ENCODE data around the gene SLF2. TPM values are rescaled to one million over a fixed set of nuclear protein-coding genes. Genes with fewer than 3 reads are reported as not detected.

Gene SLF2, protein sequence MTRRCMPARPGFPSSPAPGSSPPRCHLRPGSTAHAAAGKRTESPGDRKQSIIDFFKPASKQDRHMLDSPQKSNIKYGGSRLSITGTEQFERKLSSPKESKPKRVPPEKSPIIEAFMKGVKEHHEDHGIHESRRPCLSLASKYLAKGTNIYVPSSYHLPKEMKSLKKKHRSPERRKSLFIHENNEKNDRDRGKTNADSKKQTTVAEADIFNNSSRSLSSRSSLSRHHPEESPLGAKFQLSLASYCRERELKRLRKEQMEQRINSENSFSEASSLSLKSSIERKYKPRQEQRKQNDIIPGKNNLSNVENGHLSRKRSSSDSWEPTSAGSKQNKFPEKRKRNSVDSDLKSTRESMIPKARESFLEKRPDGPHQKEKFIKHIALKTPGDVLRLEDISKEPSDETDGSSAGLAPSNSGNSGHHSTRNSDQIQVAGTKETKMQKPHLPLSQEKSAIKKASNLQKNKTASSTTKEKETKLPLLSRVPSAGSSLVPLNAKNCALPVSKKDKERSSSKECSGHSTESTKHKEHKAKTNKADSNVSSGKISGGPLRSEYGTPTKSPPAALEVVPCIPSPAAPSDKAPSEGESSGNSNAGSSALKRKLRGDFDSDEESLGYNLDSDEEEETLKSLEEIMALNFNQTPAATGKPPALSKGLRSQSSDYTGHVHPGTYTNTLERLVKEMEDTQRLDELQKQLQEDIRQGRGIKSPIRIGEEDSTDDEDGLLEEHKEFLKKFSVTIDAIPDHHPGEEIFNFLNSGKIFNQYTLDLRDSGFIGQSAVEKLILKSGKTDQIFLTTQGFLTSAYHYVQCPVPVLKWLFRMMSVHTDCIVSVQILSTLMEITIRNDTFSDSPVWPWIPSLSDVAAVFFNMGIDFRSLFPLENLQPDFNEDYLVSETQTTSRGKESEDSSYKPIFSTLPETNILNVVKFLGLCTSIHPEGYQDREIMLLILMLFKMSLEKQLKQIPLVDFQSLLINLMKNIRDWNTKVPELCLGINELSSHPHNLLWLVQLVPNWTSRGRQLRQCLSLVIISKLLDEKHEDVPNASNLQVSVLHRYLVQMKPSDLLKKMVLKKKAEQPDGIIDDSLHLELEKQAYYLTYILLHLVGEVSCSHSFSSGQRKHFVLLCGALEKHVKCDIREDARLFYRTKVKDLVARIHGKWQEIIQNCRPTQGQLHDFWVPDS
- 40.6 and 43.0 TPM in 2 replicates for total RNA-seq

DNA sequence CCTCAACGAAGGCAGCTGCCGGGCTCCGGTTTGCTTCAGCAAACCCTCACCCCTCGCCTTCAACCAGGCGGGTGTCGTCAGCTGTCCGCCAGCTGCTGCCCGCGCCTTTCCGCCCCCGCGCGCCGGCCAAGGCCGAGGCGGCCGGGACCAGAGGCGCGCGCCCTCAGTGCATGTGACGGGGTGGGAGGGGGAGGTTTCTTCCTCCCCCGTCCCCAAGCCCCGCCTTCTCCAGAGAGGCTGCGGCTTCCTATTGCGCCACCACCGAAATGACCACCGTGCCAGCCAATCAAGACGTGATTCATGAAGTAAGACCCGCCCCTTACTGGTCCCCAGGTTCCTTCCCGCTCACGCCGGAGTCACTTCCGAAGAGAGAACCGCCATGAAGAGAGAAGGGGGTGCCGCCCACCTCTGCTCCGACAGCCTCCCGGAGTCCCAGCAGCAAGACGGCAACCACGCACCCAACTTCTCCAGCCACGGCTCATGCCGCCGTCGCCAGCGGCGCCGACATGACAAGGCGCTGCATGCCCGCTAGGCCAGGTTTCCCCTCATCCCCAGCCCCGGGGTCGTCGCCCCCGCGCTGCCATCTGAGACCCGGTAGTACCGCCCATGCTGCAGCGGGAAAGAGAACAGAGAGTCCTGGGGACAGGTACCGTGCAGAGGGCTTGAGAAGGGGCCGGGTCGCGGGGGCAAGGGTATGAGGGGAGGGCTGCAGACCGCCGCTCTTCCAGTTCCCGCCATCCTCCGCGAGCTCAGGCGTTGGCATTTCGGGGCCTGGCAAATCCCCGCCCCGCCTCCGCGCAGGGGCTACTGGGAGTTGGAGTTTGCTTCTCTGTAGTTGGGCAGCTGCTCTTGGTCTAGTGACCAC, at the start of gene SLF2:
SLF2 (plus strand) TSS at position 359 of the 865 bp plus-strand sequence; CDS start at position 507, 148 bp downstream.
- intact Hi-C loops (cut with micrococcal nuclease), result loop anchor here (1.0 to 10.0 kb wide), 15 partner anchors 74 to 1478 kb away; partner anchors contain the start of genes BLOC1S2, BTRC, COX15 and CUTC

DNA sequence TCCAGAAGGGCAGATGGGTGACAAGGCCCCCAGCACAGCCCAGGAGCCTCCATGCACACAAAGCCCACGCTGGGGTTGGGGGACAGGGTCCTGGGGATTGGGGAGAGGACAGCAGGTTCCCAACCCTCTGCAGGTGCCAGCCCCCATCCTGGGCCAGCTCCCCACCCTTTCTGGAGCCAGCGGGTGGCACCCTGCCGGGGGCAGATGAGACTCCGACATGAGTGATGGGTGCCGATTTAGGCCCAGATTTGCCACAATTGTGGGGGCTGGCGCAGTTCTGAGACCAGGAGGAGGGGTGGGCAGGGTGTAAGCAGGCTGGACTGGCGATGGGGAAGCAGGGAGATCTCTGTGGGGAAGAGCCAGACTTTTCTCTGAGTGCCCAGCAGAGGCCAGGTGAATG, 49.3 kb upstream of the SLF2 start:
- intact Hi-C loops (cut with micrococcal nuclease), result no loop called here

DNA sequence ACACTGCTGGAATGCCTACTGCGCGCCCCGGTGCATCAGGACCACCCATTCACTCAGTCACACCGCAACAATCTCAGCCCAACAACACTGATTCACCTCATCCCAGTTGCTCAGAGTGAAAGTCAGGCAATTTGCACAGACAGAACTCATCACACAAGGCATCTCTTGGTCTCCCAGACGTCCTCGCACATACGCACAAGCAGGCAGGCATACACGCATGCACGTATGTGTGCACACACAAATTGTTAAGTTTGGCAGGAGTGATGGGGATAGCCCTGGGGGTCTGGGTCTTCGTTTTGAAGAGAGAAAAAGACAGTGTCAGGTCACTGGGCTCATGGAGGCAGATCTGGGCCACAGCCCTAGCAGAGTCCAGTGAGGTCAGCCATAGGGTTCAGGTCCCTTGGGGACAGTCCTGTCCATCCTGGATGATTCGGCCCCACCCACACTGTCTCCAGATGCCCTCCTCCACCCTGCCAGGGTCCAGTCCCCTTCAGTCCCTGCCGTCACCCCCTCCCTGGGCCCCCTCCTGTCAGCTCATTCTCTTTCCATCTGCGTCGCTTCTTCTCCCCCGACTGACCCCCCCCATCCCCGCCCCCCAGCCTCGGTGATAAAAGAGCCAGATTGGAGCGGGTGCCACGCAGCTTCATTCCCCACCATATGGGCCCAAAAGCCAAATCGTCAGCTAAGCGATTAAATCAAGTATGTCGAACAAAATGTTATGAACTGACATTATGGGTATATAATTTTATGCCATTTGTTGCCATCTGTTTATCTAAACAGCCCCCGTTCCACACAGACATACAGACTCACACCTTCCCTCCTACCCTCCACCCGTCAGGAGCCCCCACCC, 48.5 kb upstream of the SLF2 start:
- intact Hi-C loops (cut with micrococcal nuclease), result no loop called here

DNA sequence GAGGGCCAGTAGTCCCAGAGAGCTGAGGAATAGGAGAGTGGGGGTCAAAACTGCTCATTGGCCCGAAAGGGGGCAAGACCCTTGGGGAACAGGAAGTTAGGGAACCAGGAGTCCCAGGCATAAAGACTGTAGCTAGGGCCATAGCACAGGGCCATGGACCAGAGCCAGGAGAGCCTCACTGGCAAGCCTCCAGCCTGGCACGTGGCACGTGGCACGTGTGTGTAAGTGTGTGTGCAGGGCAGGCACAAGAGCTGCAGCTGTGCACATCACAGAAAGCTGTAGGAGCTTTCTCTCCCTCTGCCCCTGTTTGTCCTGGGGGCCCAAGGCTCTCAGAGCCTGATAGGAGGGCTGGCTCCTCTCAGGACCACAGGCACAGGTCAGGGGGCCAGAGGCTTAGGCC, 47.8 kb upstream of the SLF2 start:
- intact Hi-C loops (cut with micrococcal nuclease), result no loop called here

DNA sequence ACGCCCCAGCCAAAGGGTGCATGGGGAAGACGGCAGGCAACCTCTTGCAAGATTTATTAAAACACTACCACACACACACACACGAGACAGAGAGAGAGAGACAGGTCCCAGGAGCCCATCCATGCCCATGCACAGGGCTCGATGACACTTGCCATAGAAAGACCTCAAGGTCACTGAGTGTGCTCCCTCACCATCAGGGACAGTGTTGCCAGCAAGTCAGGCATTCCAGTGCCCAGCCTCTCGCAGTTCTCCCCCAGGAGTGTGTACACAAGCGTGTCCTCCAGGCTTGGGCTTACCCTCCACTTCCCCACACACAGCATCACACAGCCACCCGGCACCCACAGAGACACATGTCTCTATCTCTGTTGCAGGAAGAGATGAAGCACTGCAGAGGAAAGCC, 46.8 kb upstream of the SLF2 start:
- intact Hi-C loops (cut with micrococcal nuclease), result no loop called here

DNA sequence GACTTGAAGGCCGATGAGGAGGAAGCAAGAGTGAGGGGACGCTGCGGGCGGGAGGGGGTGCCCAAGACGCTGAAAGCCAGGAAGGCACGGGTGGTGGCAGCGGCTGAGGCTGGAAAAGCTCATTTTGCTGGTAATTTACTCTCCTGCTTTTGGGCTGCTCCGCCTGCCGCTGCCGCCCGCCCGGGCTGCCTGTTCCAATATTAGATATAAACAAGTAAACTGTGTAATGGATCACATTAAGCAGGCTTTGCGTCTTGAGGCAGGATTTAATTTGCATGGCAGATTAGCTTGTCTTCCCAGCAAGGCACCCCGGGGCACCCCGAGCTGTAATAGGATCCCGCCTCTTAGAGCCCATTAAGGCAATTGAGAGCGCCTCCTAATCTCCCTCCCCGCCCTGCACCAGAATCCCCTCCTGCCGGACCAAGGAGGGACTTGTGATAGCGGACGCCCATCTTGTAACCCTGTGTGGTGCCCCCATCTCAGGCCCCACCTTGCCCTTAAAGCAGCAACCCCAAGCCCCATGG, 46.1 kb upstream of the SLF2 start:
- intact Hi-C loops (cut with micrococcal nuclease), result no loop called here

DNA sequence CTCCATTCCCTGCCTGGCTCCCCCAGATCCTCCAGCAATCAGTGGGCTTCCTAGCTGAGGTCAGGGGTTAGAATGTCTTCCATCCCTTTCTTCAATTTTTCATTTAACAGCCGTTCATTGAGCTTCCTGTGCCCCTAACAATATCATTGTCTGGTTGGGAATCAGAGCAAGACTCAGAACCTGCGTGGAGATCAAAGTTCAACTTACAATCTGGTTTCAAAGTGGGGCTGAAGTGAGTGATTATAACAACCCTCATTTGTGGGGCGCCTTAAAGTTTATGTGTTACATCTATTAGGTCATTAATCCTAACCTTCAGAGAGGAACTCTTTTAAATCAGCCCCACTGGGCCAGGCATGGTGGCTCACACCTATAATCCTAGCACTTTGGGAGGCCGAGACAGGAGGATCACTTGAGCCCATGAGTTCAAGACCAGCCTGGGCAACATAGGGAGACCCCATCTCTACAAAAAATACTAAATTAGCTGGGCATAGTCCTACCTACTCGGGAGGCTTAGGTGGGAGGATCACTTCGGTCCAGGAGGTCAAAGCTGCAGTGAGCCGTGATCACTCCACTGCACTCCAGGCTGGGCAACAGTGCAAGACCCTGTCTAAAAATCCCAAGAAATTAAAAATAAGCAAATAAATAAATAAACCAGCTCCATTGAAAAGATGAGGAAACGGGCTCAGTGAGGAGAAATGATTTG, 45.4 kb upstream of the SLF2 start:
- intact Hi-C loops (cut with micrococcal nuclease), result no loop called here

DNA sequence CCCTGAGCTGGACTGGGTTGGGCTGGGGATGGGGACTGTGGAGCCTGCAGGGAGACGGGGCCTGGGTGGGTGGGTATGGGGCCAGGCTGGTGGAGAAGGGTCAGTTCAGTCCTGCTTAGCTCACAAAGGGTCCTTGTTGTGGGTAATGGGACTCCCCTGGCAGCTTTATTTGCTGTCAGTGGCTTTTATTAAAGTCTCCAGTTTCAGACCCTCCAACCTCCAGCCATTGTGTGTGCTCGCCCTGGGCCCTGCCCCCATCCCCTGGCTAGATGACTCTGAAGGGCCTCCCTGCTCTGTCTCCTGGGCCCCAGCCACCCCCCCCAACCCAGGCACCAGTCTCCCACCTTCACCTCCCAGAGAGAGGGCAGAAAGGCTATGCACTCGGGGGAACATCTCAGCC, 44.4 kb upstream of the SLF2 start:
- intact Hi-C loops (cut with micrococcal nuclease), result no loop called here

DNA sequence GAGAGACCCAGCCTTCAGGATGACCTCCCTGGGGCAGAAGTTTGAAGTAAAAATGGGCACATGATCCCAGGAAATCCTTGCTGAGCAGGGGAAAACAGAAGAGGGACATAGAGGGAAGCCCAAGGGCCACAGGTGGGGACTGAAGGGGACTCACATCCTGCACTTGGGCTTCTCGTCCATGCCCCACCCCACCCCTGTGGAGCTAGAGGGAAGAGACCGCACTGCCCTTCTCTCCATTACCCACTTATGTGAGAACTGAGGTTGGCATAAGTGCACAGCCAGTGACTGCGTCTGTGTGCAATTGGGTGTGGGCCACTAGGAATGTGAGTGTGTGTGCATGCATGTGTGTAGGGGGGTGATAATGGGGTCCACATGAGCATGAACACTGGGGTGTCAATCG, 43.4 kb upstream of the SLF2 start:
- intact Hi-C loops (cut with micrococcal nuclease), result no loop called here

DNA sequence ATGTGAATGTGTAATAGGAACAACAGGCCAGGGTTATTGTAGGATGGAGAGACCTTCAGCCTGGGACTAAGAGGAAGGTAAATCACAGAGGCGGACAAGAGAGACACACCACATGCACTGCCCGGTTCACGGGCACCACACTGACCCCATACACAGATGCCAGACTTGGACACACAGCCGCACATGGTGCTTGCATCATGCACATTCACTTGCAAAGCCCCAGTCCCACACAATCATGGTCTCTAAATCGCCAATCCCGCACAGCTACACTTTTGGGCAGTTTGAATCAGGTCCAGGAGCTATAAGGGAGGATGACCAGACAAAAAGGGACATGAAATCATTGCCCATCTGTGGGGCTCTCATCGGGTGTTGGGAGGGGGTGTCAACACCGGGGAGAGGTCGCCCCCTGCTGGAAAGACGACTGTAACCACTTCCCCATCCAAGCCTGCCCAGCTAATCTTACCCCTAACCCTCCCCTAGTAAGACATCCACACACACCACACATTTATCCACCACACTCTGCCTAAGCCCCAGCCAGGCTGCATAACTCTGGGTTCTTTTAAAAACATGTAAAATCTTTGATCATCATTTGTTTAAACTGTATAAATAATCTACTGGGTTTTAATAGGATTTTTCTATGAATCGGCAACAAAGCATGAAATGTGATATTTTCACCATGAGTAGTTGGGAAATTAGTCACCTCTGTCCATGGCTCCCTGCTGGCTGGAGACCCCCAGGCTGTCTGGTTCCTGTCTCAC, 40.5 kb upstream of the SLF2 start:
- intact Hi-C loops (cut with micrococcal nuclease), result loop anchor here (1.0 kb wide), 1 partner anchor 310 kb away; no protein-coding TSS in a partner anchor

DNA sequence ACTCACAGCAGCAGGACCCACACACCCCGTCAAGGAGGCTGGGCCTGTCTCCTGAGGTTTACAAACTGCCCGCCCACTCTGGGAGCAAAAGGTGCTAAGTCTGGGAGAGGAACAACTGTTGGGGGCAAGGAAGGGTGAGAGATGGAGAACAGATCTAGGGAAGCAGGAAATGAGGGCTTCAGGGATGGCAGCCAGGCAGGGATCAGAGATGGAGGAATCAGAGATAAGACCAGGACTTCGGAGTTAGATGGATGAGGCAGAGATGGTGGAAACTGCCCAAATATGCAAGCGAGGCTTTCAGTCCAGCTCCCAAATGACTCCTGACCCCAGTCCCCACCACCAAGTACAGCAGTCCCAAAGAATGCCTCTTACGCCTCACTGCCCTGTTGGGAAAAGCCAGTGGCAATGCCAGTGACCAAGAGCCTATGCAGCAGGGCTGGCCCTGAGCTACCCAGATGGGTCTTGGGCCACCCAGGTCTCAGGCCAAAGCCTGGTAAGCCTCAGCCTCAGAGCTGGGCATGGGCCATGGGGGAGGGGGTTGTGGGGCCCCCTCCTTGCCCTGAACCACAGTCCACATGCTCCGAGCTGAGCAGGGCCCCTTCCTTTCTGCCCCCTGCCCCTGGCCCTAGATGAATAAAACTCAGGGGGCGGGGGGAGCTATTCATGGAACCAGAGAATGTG, 39.5 kb upstream of the SLF2 start:
- intact Hi-C loops (cut with micrococcal nuclease), result no loop called here

DNA sequence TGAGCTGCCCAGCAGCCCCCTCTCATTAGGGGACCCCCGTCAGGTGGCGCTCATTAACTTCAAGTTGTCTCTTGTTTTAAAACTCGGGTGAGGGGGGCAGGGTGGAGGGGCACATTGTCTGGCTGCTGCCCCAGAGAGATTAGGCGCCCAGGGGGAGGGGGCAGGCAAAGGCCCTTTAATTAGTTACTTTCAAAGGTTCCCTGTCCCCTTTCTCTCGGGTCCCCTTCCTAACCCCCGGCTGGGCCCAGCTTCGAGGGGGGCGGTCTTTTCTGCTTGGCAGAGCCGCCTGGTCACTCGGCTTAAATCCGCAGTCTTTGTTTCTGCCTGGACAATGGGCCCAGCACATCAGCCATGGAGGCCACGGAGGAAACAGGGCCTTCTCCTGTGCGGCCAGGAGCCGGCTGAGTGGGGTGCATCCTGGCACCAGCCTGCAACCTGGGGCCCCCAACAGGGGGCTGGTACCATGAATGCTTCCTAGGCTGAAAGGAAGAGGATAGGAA, 38.9 kb upstream of the SLF2 start:
- intact Hi-C loops (cut with micrococcal nuclease), result no loop called here

DNA sequence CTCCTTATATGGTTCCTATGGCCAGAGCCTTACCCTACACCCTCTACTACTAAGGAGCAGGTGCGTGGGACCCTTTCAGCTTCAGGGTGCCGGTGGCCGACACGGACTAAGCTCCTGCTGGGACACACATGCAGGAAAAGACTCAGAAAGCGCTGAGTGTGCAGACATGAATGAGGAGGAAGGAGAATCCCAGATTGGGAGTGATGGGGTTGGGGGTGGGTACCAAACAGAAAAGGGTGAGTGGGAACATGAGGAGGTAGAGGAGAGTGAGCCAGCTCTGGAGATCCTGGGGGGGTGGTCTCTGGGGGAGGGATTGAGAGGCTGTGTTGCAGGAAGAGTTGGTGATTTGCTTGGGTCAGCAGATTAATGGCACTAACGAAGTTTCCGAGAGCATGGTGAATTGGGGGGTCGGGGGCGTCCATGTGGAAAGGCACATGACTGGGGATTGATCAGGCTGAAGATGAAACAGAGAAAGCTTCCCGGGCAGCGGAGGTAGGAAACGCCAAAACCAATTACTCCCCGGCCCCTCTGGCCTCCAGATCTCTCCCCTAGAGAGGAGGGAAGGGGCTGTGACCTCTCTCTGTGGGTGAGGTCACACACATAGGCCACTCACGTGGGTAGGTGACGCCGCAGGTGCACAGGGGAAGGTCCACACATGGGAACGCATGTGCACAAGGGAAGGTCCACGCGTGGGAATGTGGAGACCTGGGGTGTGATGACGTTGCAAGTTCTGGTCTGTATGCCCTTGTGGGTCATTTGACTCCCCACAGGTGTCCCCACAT, 37.9 kb upstream of the SLF2 start:
- intact Hi-C loops (cut with micrococcal nuclease), result no loop called here

DNA sequence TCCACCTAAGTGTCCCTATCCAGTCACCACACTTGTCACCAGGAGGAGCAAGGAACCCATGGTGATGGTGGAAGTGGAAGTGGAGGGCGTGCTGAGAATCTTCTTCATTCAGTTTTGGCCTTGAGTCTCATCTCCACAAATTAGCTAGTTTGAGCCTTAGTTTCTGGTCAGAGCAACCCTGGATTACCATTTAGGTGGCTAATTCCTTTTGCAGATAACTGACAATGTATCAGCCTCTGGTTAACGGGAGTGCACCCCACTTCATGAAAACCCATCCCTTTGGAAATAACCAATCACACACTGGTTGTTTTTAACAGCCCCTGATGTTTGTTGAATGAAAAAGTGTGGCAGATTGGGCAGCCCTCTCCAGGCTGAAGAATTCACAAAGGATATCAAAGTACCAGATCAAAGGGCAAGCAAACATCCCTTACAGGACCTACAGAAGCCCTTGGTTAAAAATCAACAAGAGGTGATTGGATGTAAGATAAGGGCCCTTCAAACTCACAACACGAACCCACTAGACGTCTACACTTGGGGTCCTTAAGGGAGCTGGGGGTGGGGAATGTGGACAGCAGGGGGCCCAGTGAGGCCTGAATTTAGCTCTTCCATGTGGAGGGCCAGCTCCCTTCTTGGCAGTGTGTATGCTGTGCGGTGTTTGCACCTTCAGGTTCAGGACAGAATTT, 37.1 kb upstream of the SLF2 start:
- intact Hi-C loops (cut with micrococcal nuclease), result no loop called here

DNA sequence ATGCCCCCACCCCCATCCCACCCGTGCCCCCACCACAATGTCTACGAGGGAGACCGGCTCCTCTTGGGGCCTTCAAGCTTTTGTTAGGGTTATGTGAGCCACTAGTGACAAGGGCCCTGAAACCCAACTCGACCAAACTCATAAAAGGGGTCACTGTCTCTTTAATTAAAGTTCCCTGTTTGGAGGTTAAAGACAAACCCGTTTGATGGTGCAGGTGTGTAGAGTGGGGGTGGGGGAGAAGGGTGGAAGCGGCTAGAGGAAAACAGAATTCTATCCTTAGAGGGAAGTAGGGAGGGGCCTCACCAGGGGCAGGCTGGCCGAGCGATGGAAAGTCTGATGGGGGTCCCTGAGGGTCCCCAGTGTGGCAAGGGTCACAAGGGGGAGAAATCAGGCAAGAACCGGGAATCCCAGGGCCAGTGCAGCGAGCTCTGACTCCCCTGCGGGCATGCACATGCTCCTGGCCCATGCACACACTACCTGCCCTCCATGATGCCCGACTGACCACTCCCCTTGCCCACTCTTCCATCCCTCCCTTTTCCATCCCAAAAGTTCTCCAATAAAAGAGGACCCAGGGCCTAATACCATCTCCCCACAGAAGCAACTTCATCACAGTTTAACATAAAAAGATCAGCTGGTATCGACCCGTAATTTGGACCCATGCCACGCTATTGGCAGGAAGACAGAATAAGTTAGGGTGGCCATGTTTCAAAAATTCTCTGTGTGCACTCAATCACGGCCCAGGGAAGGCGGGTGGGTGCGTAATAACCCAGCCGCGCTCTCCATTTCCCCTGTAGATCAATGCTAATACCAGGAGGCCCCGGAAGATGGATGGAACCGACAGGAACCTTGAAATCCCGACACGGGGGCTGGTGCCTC, 35.9 kb upstream of the SLF2 start:
- intact Hi-C loops (cut with micrococcal nuclease), result no loop called here
